Measurements from ENCODE around the gene SLC11A1. TPM values are rescaled to one million over a fixed set of nuclear protein-coding genes. Genes with fewer than 3 reads are reported as not detected.

The SLC11A1 gene
- polyA plus RNA-seq, 6 donors from 2014 or later, result 0.82 to 2.4 (median 1.1) TPM

DNA sequence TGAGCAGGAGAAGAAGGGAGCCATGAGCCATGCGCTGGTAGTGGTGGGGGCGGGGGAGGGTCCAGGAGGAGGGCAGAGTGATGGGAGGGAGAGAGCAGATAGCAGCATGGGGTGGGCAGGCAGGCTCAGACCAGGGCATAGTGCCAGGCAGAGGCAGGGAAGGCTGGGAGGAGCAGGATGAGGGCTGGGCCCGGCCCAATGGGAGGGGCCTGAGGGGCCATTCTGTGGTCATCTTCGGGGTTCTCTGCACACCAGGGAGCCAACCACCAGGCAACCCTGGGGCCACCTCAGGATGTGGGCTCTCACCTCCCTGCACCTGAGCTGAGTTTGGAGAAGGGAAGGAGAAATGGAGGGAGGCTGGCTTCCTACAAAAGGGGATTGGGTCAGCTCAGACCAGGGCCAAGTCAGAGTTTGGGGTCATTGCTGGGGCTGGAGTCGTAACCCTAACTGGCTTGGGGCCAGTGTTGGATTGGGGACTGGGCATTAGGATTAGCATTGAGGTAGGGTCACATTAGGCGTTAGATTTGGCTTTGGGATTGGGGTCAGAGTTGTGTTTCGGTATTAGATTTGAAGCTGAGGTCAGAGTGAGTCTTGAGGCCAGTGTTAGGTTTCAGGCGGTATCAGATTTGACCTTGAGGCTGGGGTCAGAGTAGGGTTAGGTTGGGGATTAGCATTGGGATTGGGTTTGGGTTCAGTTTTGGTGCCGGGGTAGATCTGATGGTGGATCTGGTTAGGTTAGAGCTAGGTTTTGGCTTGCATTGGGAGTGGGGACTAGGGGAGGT is 48.0 kb downstream of the SLC11A1 start:
- Mint-ChIP-seq H3K4me3 (no peak overlapping the region), H3K27me3 (peaks cover 0 to 18% (median 16%) of the 10 kb centered on the region in 3 donors), H3K27ac (peak overlapping the region in 1 of 6 donors; percentile 63), H3K36me3 (no peaks in the 10 kb centered on the region), H3K9me3 (no peaks in the 10 kb centered on the region), H3K4me1 (peaks cover 0 to 4% (median 0%) of the 10 kb centered on the region in 3 donors)
- ATAC-seq (ENCODE audit: low read depth in 2 of 2) (no peak), DNase-seq (no peak)

DNA sequence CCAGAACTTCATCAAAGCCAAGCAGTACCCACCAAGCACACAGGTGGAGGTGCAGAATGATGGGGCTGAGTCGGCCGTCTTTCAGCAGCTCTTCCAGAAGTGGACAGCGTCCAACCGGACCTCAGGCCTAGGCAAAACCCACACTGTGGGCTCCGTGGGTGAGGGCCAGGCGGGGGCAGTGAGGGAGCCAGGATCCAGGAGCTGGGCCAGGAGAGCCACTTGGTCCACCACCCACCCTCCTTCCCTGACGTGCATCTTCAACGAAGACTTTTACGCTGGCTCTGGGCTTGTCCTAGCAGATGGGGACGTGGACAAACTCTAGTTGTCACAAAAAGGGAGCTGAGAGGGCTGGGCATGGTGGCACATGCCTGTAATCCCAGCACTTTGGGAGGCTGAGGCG is 48.6 kb downstream of the SLC11A1 start:
- H3K9me3 Mint-ChIP-seq, result no peaks in the 10 kb centered on the region
- peak overlapping the region in 1 of 6 donors; percentile 63 for H3K27ac Mint-ChIP-seq
- no peak for DNase-seq
- H3K4me1 Mint-ChIP-seq, result peaks cover 0 to 4% (median 0%) of the 10 kb centered on the region in 3 donors
- ATAC-seq (ENCODE audit: low read depth in 2 of 2), result no peak
- peaks cover 0 to 18% (median 16%) of the 10 kb centered on the region in 3 donors for H3K27me3 Mint-ChIP-seq
- H3K4me3 Mint-ChIP-seq, result no peak overlapping the region
- no peaks in the 10 kb centered on the region for H3K36me3 Mint-ChIP-seq

DNA sequence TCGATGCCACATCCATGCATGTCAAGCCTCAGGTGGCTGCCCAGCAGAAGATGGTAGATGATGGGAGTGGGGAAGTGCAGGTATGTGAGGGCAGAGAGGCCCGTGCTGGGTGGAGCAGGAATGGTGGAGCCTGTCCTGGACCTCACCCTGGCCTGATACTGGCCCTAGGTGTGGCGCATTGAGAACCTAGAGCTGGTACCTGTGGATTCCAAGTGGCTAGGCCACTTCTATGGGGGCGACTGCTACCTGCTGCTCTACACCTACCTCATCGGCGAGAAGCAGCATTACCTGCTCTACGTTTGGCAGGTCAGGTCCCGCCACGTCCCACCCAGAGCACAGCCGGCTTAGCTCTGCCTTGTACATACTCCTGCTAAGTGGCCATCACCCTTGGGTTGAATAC is 49.8 kb downstream of the SLC11A1 start:
- Mint-ChIP-seq H3K9me3 (no peaks in the 10 kb centered on the region), H3K4me1 (peaks cover 0 to 4% (median 0%) of the 10 kb centered on the region in 3 donors), H3K4me3 (no peak overlapping the region), H3K36me3 (no peaks in the 10 kb centered on the region), H3K27me3 (peaks cover 0 to 18% (median 16%) of the 10 kb centered on the region in 3 donors), H3K27ac (no peak overlapping the region)
- no peak for DNase-seq
- ATAC-seq (ENCODE audit: low read depth in 2 of 2), result no peak

DNA sequence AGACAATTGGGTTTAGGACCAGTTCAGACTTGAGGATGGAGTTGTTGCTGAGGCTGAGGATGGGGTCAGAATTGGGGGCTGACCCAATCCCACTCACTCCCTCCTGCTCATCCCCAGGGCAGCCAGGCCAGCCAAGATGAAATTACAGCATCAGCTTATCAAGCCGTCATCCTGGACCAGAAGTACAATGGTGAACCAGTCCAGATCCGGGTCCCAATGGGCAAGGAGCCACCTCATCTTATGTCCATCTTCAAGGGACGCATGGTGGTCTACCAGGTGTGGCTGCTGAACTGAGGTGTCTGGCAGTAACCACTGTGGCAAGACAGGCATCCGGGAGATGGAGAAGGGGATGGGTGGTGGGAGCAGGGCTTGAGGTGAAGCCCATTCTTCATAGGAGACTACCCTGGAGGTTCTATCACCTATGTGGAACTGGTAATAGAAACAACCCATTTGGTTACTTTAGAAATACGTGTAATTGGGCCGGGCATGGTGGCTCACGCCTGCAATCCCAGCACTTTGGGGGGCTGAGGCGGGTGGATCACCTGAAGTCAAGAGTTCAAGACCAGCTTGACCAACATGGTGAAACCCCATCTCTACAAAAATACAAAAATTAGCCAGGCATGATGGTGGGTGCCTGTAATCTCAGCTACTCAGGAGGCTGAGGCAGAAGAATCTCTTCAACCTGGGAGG is 50.7 kb downstream of the SLC11A1 start:
- H3K4me3 Mint-ChIP-seq, result no peak overlapping the region
- DNase-seq, result no peak
- no peaks in the 10 kb centered on the region for H3K36me3 Mint-ChIP-seq
- peaks cover 0 to 18% (median 16%) of the 10 kb centered on the region in 3 donors for H3K27me3 Mint-ChIP-seq
- H3K9me3 Mint-ChIP-seq, result no peaks in the 10 kb centered on the region
- no peak for ATAC-seq (ENCODE audit: low read depth in 2 of 2)
- H3K4me1 Mint-ChIP-seq, result peaks cover under 1 to 4% (median 3%) of the 10 kb centered on the region in 3 donors
- H3K27ac Mint-ChIP-seq, result no peak overlapping the region

DNA sequence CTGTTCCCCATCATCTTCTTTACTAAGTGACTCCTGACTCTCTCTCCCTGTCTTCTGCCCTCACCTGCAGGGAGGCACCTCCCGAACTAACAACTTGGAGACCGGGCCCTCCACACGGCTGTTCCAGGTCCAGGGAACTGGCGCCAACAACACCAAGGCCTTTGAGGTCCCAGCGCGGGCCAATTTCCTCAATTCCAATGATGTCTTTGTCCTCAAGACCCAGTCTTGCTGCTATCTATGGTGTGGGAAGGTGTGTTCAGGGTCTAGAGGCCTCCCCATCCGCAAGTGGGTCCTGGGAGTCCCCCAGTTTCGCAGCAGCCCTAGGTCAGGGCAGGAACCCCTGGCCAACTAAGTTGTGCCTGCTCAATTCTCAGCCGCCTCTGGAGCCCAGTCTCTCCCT is 52.4 kb downstream of the SLC11A1 start:
- no peak for DNase-seq
- Mint-ChIP-seq H3K27me3 (peaks cover 0 to 16% (median 16%) of the 10 kb centered on the region in 3 donors), H3K36me3 (no peaks in the 10 kb centered on the region), H3K9me3 (no peaks in the 10 kb centered on the region), H3K4me1 (peaks cover 16 to 17% (median 17%) of the 10 kb centered on the region in 3 donors), H3K27ac (peak overlapping the region in 1 of 6 donors; percentile 86), H3K4me3 (no peak overlapping the region)
- ATAC-seq (ENCODE audit: low read depth in 2 of 2), result no peak

DNA sequence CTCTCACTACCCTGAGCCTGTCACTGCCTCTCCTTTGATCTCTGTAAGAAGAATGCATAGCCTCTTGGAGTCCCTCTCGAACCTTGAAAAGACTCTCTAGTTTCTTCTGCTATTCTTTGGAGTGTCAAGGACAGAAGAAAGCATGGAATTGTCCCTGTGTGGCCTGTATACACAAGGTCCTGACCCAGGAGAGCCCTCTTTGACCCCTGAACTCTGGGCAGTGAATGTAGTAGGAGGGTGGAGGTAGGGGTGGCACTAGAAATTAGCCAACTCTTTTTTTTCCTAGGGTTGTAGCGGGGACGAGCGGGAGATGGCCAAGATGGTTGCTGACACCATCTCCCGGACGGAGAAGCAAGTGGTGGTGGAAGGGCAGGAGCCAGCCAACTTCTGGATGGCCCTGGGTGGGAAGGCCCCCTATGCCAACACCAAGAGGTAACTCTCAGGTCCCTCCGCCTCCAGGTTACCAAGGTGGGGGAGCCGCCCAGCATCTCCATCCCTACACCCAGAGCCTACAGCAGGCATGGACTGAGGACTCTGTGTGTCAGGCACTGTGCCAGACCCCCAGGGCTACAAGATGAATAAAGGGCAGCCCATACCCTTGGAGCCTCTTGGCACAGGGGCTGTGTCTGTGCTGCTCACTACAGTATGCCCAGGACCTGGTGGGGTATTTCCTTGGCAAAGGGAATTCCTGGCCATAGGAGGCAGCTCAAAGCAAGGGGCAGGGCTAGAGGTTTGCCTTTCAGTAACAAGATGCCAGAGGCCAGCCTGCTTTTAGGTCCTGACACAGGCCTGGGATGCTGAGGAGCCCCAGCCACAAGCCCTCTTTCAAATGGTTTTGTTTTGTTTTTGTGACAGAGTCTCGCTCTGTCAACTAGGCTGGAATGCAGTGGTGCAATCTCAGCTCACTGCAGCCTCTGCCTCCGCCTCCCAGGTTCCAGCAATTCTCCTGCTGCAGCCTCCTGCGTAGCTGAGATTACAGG is 53.2 kb downstream of the SLC11A1 start:
- Mint-ChIP-seq H3K4me3 (peak overlapping the region in 1 of 8 donors; percentile 9), H3K4me1 (peaks cover 16 to 22% (median 22%) of the 10 kb centered on the region in 3 donors), H3K27ac (peak overlapping the region in 1 of 6 donors; percentile 47), H3K36me3 (no peaks in the 10 kb centered on the region), H3K9me3 (no peaks in the 10 kb centered on the region), H3K27me3 (peaks cover 0 to 12% (median 8%) of the 10 kb centered on the region in 3 donors)
- ATAC-seq (ENCODE audit: low read depth in 2 of 2), result no peak
- DNase-seq, result no peak

DNA sequence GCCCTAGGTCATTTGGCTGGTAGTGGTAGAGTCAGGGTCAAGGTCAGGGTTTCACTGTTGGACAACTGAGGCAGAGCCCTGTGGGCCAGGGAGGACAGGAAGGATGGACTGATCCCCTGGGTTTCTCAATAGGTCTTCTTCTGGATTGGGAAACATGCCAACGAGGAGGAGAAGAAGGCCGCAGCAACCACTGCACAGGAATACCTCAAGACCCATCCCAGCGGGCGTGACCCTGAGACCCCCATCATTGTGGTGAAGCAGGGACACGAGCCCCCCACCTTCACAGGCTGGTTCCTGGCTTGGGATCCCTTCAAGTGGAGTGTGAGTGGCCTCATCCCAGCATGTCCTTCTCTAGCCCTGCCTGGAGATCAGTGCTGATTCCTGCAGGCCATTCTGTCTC is 54.9 kb downstream of the SLC11A1 start:
- ATAC-seq (ENCODE audit: low read depth in 2 of 2) (no peak), DNase-seq (no peak)
- Mint-ChIP-seq H3K27me3 (peaks cover 0 to 7% (median 6%) of the 10 kb centered on the region in 3 donors), H3K27ac (no peak overlapping the region), H3K4me3 (no peak overlapping the region), H3K4me1 (peaks cover 16 to 23% (median 22%) of the 10 kb centered on the region in 3 donors), H3K9me3 (no peaks in the 10 kb centered on the region), H3K36me3 (no peaks in the 10 kb centered on the region)

DNA sequence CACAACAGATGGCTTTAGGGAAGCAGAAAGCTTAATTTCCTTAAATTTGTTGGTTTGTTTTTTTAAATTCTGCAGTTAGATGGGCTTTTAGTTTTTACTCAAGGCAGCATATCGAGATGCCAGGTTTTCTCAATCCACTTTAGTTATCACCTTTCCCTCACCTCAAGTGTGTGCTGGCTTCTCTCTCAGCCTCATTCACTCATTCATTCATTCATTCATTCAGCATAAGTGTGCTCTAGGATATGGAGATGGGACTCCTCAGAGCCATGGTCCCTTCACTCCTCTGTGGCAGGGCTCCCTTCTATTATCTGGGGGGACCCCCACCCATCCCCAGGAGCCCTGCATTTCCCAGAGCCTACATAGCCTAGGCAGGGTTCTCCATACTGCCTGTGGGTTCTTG is 55.9 kb downstream of the SLC11A1 start:
- no peak for DNase-seq

DNA sequence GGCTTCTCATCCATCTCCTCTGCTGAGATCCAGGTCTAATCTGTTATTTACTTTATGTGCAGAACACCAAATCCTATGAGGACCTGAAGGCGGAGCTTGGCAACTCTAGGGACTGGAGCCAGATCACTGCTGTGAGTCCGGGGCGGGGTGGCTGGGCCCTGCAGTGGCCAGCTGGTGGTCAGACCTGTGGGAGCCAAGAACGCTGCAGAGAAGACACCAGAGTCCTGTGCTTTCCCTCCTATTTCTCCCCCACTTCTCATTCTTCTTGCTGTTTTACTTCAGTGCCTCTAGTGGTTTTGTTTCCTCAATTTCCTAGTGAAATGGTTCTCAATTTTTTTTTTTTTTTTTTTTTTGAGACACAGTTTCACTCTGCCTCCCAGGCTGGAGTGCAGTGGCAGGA is 56.5 kb downstream of the SLC11A1 start:
- no peaks in the 10 kb centered on the region for H3K9me3 Mint-ChIP-seq
- H3K4me3 Mint-ChIP-seq, result peak overlapping the region in 3 of 8 donors; percentile 12 to 83 (median 24)
- peak; percentile 55 to 79 for ATAC-seq (ENCODE audit: low read depth in 2 of 2)
- H3K4me1 Mint-ChIP-seq, result peaks cover 12 to 23% (median 22%) of the 10 kb centered on the region in 3 donors
- H3K27me3 Mint-ChIP-seq, result no peaks in the 10 kb centered on the region
- peak overlapping the region in 4 of 6 donors; percentile 39 to 76 (median 63) for H3K27ac Mint-ChIP-seq
- no peaks in the 10 kb centered on the region for H3K36me3 Mint-ChIP-seq
- peak; percentile 23 for DNase-seq

More for the DNA sequence above, 55.9 kb downstream of the SLC11A1 start:
- Mint-ChIP-seq H3K36me3 (no peaks in the 10 kb centered on the region), H3K27me3 (no peaks in the 10 kb centered on the region), H3K27ac (peak overlapping the region in 3 of 6 donors; percentile 11 to 76 (median 61)), H3K4me1 (peaks cover 12 to 23% (median 22%) of the 10 kb centered on the region in 3 donors), H3K4me3 (peak overlapping the region in 2 of 8 donors; percentile 2 to 83), H3K9me3 (no peaks in the 10 kb centered on the region)
- ATAC-seq (ENCODE audit: low read depth in 2 of 2), result no peak

DNA sequence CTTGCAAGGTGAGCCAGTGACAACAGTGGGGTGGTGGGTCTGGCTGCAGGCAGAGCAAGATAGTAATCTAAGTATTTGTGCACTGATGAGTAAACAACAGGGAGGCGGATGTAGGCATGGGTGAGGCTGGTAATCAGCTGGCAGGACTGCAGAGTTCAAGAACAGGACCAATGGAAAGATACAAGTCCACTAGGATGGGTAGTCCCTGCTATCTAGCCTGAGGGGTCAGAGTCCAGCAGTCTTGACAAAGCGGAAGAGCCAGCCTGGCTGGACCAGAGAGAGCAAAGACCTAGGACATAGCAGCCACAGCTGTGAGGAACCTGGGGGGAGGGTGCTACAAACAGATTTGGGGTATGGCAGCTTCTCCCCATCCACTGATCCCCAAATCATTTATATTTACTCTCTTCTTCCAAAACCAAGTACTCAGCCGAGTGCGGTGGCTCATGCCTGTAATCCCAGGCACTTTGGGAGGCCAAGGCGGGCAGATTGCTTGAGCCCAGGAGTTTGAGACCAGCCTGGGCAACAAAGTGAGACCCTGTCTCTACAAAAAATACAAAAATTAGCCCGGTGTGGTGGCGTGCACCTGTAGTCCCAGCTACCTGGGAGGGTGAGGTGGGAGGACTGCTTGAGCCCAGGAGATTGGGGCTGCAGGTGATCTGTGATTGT is 62.8 kb downstream of the SLC11A1 start:
- peaks cover 7 to 8% of the 10 kb centered on the region in 2 donors for H3K36me3 Mint-ChIP-seq
- DNase-seq (no peak), ATAC-seq (ENCODE audit: low read depth in 2 of 2) (no peak)
- no peaks in the 10 kb centered on the region for H3K27me3 Mint-ChIP-seq
- no peak overlapping the region for H3K4me3 Mint-ChIP-seq
- peaks cover 0 to 2% (median 2%) of the 10 kb centered on the region in 3 donors for H3K4me1 Mint-ChIP-seq
- H3K9me3 Mint-ChIP-seq, result no peaks in the 10 kb centered on the region
- H3K27ac Mint-ChIP-seq, result peak overlapping the region in 2 of 6 donors; percentile 38 to 39

DNA sequence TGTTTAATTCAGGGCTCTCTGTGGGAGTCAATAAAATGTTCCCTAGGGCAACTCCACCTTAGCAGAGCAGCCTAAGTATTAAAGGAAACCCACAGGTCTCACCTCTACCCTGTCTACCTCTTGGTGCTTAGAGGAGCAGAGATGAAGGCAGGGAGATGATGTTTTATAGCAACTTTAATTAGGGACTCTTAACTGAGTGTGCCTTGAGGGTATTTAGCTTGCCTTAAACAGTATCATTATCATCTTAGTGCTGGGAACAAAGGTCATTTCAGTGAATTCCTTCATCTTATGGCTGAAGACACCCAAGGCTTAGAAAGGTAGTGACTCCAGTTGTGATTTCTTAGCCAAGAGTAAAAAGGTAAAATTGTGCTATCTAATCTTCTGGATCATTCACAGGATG is 63.5 kb downstream of the SLC11A1 start:
- H3K27ac Mint-ChIP-seq, result no peak overlapping the region
- ATAC-seq (ENCODE audit: low read depth in 2 of 2), result no peak
- no peaks in the 10 kb centered on the region for H3K27me3 Mint-ChIP-seq
- no peak for DNase-seq
- no peak overlapping the region for H3K4me3 Mint-ChIP-seq
- H3K9me3 Mint-ChIP-seq, result no peaks in the 10 kb centered on the region
- H3K4me1 Mint-ChIP-seq, result no peaks in the 10 kb centered on the region
- peaks cover 7 to 8% of the 10 kb centered on the region in 2 donors for H3K36me3 Mint-ChIP-seq
